EL (cell line): ENCODE data around the gene NCR3LG1.
"Not testable (repeated sequence)": the region's sequence is repeated elsewhere in the genome, so short reads cannot be mapped to it uniquely, and the experiment has no call there.

Experiments
- DNase-seq: peaks from one replicate; pipeline ENCODE4 v3.0.0-alpha.2; 2016

NCR3LG1 gene

GRCh38 chr11:17413414-17414316, 62.1 kb downstream of the NCR3LG1 start:
- DNase-seq, result no peak

GRCh38 chr11:17414317-17414737, 62.7 kb downstream of the NCR3LG1 start:
- no peak for DNase-seq

- DNase-seq, result no peak
These were observed 63.4 kb downstream of the NCR3LG1 start for GRCh38 chr11:17414992-17415391.

- no peak for DNase-seq
These were observed 64.0 kb downstream of the NCR3LG1 start for GRCh38 chr11:17415523-17416104.

- DNase-seq, result no peak
These were observed 64.9 kb downstream of the NCR3LG1 start for GRCh38 chr11:17416492-17416891.

- DNase-seq, result no peak
These were observed 67.0 kb downstream of the NCR3LG1 start for GRCh38 chr11:17418444-17419081.

- DNase-seq, result no peak
These were observed 70.2 kb downstream of the NCR3LG1 start for GRCh38 chr11:17421781-17422180.

- no peak for DNase-seq
These were observed 72.1 kb downstream of the NCR3LG1 start for GRCh38 chr11:17423533-17424310.

- DNase-seq, result not testable (repeated sequence)
These were observed 74.6 kb downstream of the NCR3LG1 start for GRCh38 chr11:17426233-17426632.
